Renal cortical epithelial cell (primary cell): ENCODE measurements around the gene RBFOX1. TPM values are rescaled to one million over a fixed set of nuclear protein-coding genes. Genes with fewer than 3 reads are reported as not detected.
"Not testable (repeated sequence)": the region's sequence is repeated elsewhere in the genome, so short reads cannot be mapped to it uniquely, and the experiment has no call there.

Source experiments
- DNase-seq: peaks from one replicate; pipeline ENCODE4 v3.0.0-alpha.2; 2011; ENCODE audit warnings: low read depth
- total RNA-seq: library from RNA; depleted of rRNA; stranded (reverse); fragments of >200 nt; gene quantifications from 2 replicates; pipeline ENCODE4 v1.2.3, GENCODE V29; 2014

The RBFOX1 gene
- total RNA-seq, 1 donor from 2014 or later: not detected

- no peak for DNase-seq
These were observed 125.5 kb downstream of the RBFOX1 start for GRCh38 chr16:7458144-7458543.

DNA sequence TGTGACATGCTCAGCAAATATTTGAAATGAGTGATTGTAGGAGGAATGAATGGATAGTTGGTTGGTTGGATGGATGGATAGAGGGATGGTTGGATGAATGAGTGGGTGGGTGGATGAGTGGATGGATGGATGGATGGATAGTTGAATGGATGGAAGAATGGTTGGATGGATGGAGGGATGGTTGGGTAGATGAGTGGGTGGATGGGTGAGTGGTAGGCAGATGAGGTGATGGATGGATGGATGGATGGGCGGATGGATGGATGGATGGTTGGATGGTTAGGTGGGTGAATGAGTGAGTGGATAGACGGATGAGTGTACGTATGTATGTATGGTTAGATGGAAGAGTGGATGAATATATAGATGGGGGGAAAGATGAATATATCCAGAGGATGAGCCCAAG, 137.7 kb downstream of the RBFOX1 start:
- DNase-seq: no peak

- DNase-seq: no peak
These were observed 138.6 kb downstream of the RBFOX1 start for GRCh38 chr16:7471268-7471667.

DNA sequence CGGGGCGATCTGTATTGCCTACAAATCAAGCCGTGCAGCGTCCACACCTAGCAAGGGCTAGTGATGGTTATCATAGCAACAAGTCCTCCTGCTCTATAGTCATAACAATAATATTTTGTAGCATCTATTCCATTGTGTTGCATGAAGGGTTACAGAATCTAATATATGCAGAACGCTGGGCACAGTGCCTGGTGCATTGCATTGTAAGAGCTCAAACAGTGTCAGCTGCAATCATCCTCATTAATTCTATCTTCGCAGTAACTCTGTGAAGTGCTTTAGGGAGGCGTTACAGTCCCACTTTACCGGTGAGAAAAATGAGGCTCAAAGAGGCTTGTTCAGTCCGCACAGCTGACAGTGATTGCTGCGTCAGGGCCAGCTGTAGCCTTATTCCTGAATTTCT, 149.4 kb downstream of the RBFOX1 start:
- no peak for DNase-seq

DNA sequence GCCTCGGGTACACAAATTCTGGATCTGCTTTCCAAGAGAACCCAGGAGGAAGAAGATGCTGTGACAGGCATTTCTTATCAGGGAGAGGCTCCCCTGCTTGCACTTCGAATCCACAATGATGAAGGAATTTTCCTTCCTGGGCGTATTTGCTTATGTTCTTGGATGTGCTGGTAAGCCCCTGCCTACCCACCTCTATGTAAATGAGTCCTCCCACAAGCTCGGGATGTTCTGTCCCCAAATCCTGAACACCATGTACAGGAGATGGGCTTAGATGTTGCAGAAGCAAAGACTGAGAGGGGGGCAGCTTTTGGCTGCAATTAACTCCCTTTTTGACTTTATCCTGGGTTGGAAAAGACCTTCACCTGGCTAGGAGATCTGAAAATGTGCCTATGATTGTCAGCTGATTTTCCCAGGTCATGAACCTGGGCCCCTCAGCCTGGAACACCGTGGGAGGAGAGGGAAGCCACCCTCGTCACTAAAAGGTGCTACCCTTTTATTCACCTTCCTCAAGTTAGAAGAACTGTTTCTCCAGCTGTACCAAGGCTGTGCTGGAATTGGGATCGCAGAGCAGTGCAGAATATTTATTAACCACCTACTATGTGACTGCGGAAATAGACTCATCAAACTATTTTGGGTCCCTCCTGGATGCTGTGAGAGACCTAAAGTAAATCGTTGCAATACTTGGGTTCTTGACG, 150.1 kb downstream of the RBFOX1 start:
- DNase-seq: no peak

- no peak for DNase-seq
These were observed 155.1 kb downstream of the RBFOX1 start for GRCh38 chr16:7487574-7488323.

- no peak for DNase-seq
These were observed 159.5 kb downstream of the RBFOX1 start for GRCh38 chr16:7492122-7492521.

DNA sequence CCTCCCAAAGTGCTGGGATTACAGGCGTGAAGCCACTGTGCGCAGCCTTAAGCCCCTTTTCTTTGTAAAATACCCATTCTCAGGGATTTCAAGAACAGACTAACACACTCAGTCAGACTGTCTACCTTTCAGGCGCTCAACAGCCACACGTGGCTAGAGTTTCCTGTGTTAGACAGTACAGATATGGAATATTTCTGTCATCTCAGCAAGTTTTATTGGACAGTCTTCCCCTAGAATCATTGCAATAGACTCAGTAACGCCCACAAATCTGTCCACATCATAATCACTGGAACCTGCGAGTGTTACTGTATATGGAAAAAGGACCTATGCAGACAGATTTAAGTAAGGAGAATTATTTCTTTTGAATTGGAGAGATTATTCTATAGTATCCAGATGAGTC, 160.5 kb downstream of the RBFOX1 start:
- no peak for DNase-seq

GRCh38 chr16:7497691-7498090, 165.0 kb downstream of the RBFOX1 start:
- no peak for DNase-seq

DNA sequence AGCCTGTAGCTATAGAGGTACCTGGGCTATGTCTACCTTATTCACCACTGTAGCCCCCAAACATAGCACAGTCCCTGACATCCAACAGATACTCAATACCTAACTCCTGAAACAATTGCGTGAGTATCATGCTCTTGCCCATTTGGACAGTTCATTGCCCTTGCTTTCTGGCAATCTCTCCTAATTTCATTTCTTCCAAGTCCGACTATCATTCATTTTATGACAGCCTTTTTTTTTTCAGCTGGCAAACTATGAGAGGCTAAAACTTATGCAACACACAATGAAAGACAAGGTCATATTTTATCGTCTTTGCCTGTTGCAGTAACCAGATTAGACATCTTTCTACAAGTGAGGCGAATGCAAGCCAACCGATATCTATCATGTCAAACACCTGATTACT, 169.2 kb downstream of the RBFOX1 start:
- no peak for DNase-seq

GRCh38 chr16:7502591-7503157, 170.0 kb downstream of the RBFOX1 start:
- not testable (repeated sequence) for DNase-seq

- no peak for DNase-seq
These were observed 171.0 kb downstream of the RBFOX1 start for GRCh38 chr16:7503666-7504065.

GRCh38 chr16:7504844-7505243, 172.2 kb downstream of the RBFOX1 start:
- no peak for DNase-seq

- DNase-seq: no peak
These were observed 172.8 kb downstream of the RBFOX1 start for GRCh38 chr16:7505495-7505894.

- DNase-seq: no peak
These were observed 173.7 kb downstream of the RBFOX1 start for GRCh38 chr16:7506363-7506762.

GRCh38 chr16:7508656-7509055, 176.0 kb downstream of the RBFOX1 start:
- DNase-seq: no peak

GRCh38 chr16:7509963-7510601, 177.4 kb downstream of the RBFOX1 start:
- DNase-seq: no peak

GRCh38 chr16:7511549-7512260, 179.1 kb downstream of the RBFOX1 start:
- DNase-seq: no peak

GRCh38 chr16:7512503-7512902, 179.9 kb downstream of the RBFOX1 start:
- DNase-seq: no peak

- DNase-seq: no peak
These were observed 180.8 kb downstream of the RBFOX1 start for GRCh38 chr16:7513429-7513828.

GRCh38 chr16:7515543-7515942, 182.9 kb downstream of the RBFOX1 start:
- DNase-seq: no peak

DNA sequence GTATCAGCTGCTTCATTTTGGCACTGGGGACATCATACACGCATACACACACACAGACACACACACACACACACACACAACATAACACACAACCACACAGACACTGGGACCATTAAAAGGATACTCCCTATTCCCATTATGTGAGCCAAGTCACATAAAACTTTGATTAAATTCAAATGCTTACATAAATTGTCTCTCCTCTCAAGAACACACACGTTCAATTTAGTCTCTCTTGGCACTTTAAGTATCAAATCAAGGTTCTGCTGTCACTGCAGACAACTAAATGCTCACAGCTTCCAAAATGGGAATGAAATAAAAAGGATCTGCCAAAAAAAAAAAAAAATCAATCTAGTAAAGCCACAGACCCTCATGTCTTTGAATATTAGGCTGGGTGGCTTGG, 184.9 kb downstream of the RBFOX1 start:
- no peak for DNase-seq
